Measurements from ENCODE around the gene SP110. TPM values are rescaled to one million over a fixed set of nuclear protein-coding genes. Genes with fewer than 3 reads are reported as not detected.

Gene SP110
- total RNA-seq = 9.6 TPM

GRCh38 chr2:230219419-230220331, at the start of gene SP110:
TSS of gene SP110 (minus strand) at chr2:230219984. CDS start at chr2:230216927, 3,057 bp downstream.
- no peaks in the 10 kb centered on the region for H3K27me3 ChIP-seq
- intact Hi-C loops (cut with DNase I) = no loop called here

GRCh38 chr2:230268606-230269243, 48.9 kb upstream of the SP110 start:
- no peak for TF ChIP-seq POLR2A (IDR thresholded peaks at IDR 0.05)
- TF ChIP-seq POLR2AphosphoS5 (IDR thresholded peaks at IDR 0.05; ENCODE audit: insufficient read depth in 1 of 2, low read depth in 1 of 2) = no peak
- no peak for TF ChIP-seq CTCF (IDR thresholded peaks at IDR 0.05)
- intact Hi-C loops (cut with DNase I) = no loop called here

More at GRCh38 chr2:230219419-230220331, at the start of gene SP110:
- peaks cover 0 to 18% of the 10 kb centered on the region in 2 donors for H3K36me3 ChIP-seq
- H3K4me1 ChIP-seq = peaks cover 36% of the 10 kb centered on the region
- DNase-seq (ENCODE audit: extremely low spot score in 2 of 2) = peak in 1 of 2 donors; percentile 91
- H3K9me3 ChIP-seq = no peaks in the 10 kb centered on the region
- H3K4me3 ChIP-seq = peak within 1 kb of the TSS; percentile 71 to 74
- no peak for TF ChIP-seq CTCF (IDR thresholded peaks at IDR 0.05)
- peak; percentile 73 to 87 for TF ChIP-seq POLR2AphosphoS5 (IDR thresholded peaks at IDR 0.05; ENCODE audit: insufficient read depth in 1 of 2, low read depth in 1 of 2)
- H3K27ac ChIP-seq = peak within 1 kb of the TSS; percentile 86

GRCh38 chr2:230267556-230267955, 47.8 kb upstream of the SP110 start:
- intact Hi-C loops (cut with DNase I) = no loop called here
- no peak overlapping the region for H3K27ac ChIP-seq
- TF ChIP-seq CTCF (IDR thresholded peaks at IDR 0.05) (no peak), POLR2AphosphoS5 (IDR thresholded peaks at IDR 0.05; ENCODE audit: insufficient read depth in 1 of 2, low read depth in 1 of 2) (no peak), POLR2A (IDR thresholded peaks at IDR 0.05) (no peak)
- no peaks in the 10 kb centered on the region for H3K4me1 ChIP-seq
- no peaks in the 10 kb centered on the region for H3K27me3 ChIP-seq
- H3K4me3 ChIP-seq = no peak overlapping the region
- no peak for DNase-seq (ENCODE audit: extremely low spot score in 2 of 2)
- H3K9me3 ChIP-seq = no peaks in the 10 kb centered on the region
- no peaks in the 10 kb centered on the region for H3K36me3 ChIP-seq

More at GRCh38 chr2:230268606-230269243, 48.9 kb upstream of the SP110 start:
- H3K4me1 ChIP-seq = no peaks in the 10 kb centered on the region
- H3K36me3 ChIP-seq = no peaks in the 10 kb centered on the region
- no peaks in the 10 kb centered on the region for H3K9me3 ChIP-seq
- H3K27ac ChIP-seq = no peak overlapping the region
- no peak overlapping the region for H3K4me3 ChIP-seq
- no peaks in the 10 kb centered on the region for H3K27me3 ChIP-seq
- DNase-seq (ENCODE audit: extremely low spot score in 2 of 2) = no peak

GRCh38 chr2:230267059-230267458, 47.3 kb upstream of the SP110 start:
- intact Hi-C loops (cut with DNase I) = no loop called here
- Histone ChIP-seq H3K4me3 (no peak overlapping the region), H3K4me1 (no peaks in the 10 kb centered on the region), H3K36me3 (no peaks in the 10 kb centered on the region), H3K27ac (no peak overlapping the region), H3K27me3 (no peaks in the 10 kb centered on the region), H3K9me3 (no peaks in the 10 kb centered on the region)
- DNase-seq (ENCODE audit: extremely low spot score in 2 of 2) = no peak
- no peak for TF ChIP-seq POLR2AphosphoS5 (IDR thresholded peaks at IDR 0.05; ENCODE audit: insufficient read depth in 1 of 2, low read depth in 1 of 2)
- no peak for TF ChIP-seq CTCF (IDR thresholded peaks at IDR 0.05)
- TF ChIP-seq POLR2A (IDR thresholded peaks at IDR 0.05) = no peak
